K562 (cell line): ENCODE measurements around the gene LPAR5. TPM values are rescaled to one million over a fixed set of nuclear protein-coding genes. Genes with fewer than 3 reads are reported as not detected.

Source experiments
- EGR1 ChIP-seq: fragments of 450-650 bp; conservative IDR thresholded peaks from 2 replicates; pipeline ENCODE4 v1.6.1; 2017; ENCODE audit warnings: mild to moderate bottlenecking
- ETV6 ChIP-seq, 3 experiments: fragments of 150-350 bp in 1 of 3; sonication (generic) in 1 of 3; formaldehyde crosslinking in 1 of 3; IDR thresholded peaks; 2 replicates each; pipeline versions ENCODE4 v1.6.1 to v1.8.0; 2014 to 2022; ENCODE audit warnings: borderline replicate concordance in 2 of 3, low read depth in 2 of 3, antibody characterized with exemption in 1 of 3, low read length in 1 of 3, mild to moderate bottlenecking in 1 of 3, missing genetic modification reagents in 1 of 3
- FOS ChIP-seq: IDR thresholded peaks from 3 replicates; pipeline ENCODE4 v1.6.1; 2011; ENCODE audit not compliant: insufficient read length; ENCODE audit errors: extremely low read depth
- GABPA ChIP-seq: fragments of 200-800 bp; sonication (Bioruptor generic); conservative IDR thresholded peaks from 2 replicates; pipeline ENCODE4 v1.6.1; 2016; ENCODE audit warnings: low read depth, missing genetic modification characterization, missing compliant biosample characterization
- HOMEZ ChIP-seq: fragments of 250-450 bp; sonication (Bioruptor Pico); IDR thresholded peaks from 2 replicates; pipeline ENCODE4 v1.4.0; 2020; ENCODE audit warnings: mild to moderate bottlenecking, moderate library complexity
- KDM4B ChIP-seq, 2 experiments: fragments of 450-650 bp in 1 of 2; sonication (generic) in 1 of 2; IDR thresholded peaks; 2 replicates each; pipeline ENCODE4 v1.6.1; 2016 to 2017; ENCODE audit warnings: borderline replicate concordance in 2 of 2, antibody characterized with exemption in 1 of 2, low read depth in 1 of 2, mild to moderate bottlenecking in 1 of 2
- MEF2D ChIP-seq: conservative IDR thresholded peaks from 2 replicates; pipeline ENCODE4 v1.6.1; 2016; ENCODE audit warnings: low read depth, missing genetic modification characterization, missing compliant biosample characterization
- VEZF1 ChIP-seq: fragments of 200-800 bp; sonication (Bioruptor generic); IDR thresholded peaks from 2 replicates; pipeline ENCODE4 v1.6.1; 2017; ENCODE audit warnings: missing genetic modification characterization, missing compliant biosample characterization
- ZFX ChIP-seq: sonication (generic); formaldehyde crosslinking; IDR thresholded peaks from 2 replicates; pipeline ENCODE4 v1.8.0; 2022; ENCODE audit warnings: mild to moderate bottlenecking, missing genetic modification reagents, moderate library complexity
- ZNF175 ChIP-seq: fragments of 200-800 bp; sonication (Bioruptor generic); IDR thresholded peaks from 2 replicates; pipeline ENCODE4 v1.6.1; 2016; ENCODE audit warnings: low read depth, mild to moderate bottlenecking, missing genetic modification characterization, missing compliant biosample characterization
- ZNF644 ChIP-seq: fragments of 200-800 bp; sonication (Bioruptor generic); IDR thresholded peaks from 2 replicates; pipeline ENCODE4 v1.6.1; 2016; ENCODE audit warnings: low read depth, missing genetic modification characterization, missing compliant biosample characterization
- ZZZ3 ChIP-seq: fragments of 450-650 bp; IDR thresholded peaks from 2 replicates; pipeline ENCODE4 v1.6.1; 2016; ENCODE audit warnings: antibody characterized with exemption, mild to moderate bottlenecking, moderate library complexity
- polyA plus RNA-seq, 8 experiments: library from polyadenylated mRNA; depleted of rRNA in 4 of 8; stranded (reverse) in 5 of 8; unstranded in 3 of 8; fragments of >200 nt; fragmentation: Nextera tagmentation in 2 of 8; fragmentation: Illumina TruSeq in 1 of 8; extraction: Ambion mirVana in 2 of 8; extraction: Trizol in 1 of 8; gene quantifications; 2 replicates each; pipeline versions ENCODE4 v1.2.1 to v1.2.3, GENCODE V29; 2011 to 2014; ENCODE audit warnings: inconsistent platforms in 1 of 8, missing spikeins in 1 of 8
- total RNA-seq, 7 experiments: library from RNA; depleted of rRNA in 6 of 7; stranded (reverse); fragments of >200 nt in 6 of 7; fragmentation: Illumina TruSeq in 2 of 7; extraction: Trizol in 2 of 7; gene quantifications; 2 replicates each; pipeline versions ENCODE4 v1.2.1 to v1.2.3, GENCODE V29; 2011 to 2021; ENCODE audit warnings: low replicate concordance in 1 of 7
- TF ChIP-seq, protein P1 (sequence below): fragments of 250-450 bp; sonication (Bioruptor Pico); IDR thresholded peaks from 2 replicates; pipeline ENCODE4 v1.4.0; 2020; ENCODE audit warnings: borderline replicate concordance
- TF ChIP-seq, protein P2 (sequence below), 2 experiments: fragments of 450-650 bp; IDR thresholded peaks; 2 replicates each; pipeline ENCODE4 v1.6.1; 2016
- TF ChIP-seq, protein P3 (sequence below): fragments of 250-450 bp; sonication (Bioruptor Pico); IDR thresholded peaks from 2 replicates; pipeline ENCODE4 v1.5.0; 2020; ENCODE audit warnings: mild to moderate bottlenecking, borderline replicate concordance

LPAR5 gene
- total and polyA plus RNA-seq, 9 of the 15 experiments (the other 6 are each of a cell fraction or from before 2014, with no cell fraction given) = 1.3 to 11.7 (median 3.6) TPM

GRCh38 chr12:6635856-6636531 is at the start of gene LPAR5 (continued):
- TF ChIP-seq, protein P1, sequence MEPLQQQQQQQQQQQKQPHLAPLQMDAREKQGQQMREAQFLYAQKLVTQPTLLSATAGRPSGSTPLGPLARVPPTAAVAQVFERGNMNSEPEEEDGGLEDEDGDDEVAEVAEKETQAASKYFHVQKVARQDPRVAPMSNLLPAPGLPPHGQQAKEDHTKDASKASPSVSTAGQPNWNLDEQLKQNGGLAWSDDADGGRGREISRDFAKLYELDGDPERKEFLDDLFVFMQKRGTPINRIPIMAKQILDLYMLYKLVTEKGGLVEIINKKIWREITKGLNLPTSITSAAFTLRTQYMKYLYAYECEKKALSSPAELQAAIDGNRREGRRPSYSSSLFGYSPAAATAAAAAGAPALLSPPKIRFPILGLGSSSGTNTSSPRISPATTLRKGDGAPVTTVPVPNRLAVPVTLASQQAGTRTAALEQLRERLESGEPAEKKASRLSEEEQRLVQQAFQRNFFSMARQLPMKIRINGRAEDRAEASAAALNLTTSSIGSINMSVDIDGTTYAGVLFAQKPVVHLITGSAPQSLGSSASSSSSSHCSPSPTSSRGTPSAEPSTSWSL = no peak
- TF ChIP-seq ZNF175 (CRISPR knock-in tag) (peak; percentile 23; the same call in 1 of the 2 replicates), ZNF644 (tag) (no peak), VEZF1 (CRISPR knock-in tag) (peak; percentile 56; the same call in 1 of the 2 replicates), ZFX (CRISPR knock-in tag) (peak; percentile 55), GABPA (tag) (0 out of 2 replicates have a peak, but pooled peaks have one; percentile 6), MEF2D (tag) (no peak), FOS (no peak), ETV6 (IDR thresholded peaks at IDR 0.05; ENCODE audit: borderline replicate concordance in 1 of 2, low read depth in 2 of 2, low read length in 1 of 2) (no peak), ETV6 (CRISPR knock-in tag; IDR thresholded peaks at IDR 0.05; ENCODE audit: borderline replicate concordance) (no peak), KDM4B (IDR thresholded peaks at IDR 0.05; ENCODE audit: borderline replicate concordance in 2 of 2, low read depth in 1 of 2) (no peak), ZZZ3 (no peak), HOMEZ (CRISPR knock-in tag) (no peak), EGR1 (no peak)
- TF ChIP-seq, protein P2, sequence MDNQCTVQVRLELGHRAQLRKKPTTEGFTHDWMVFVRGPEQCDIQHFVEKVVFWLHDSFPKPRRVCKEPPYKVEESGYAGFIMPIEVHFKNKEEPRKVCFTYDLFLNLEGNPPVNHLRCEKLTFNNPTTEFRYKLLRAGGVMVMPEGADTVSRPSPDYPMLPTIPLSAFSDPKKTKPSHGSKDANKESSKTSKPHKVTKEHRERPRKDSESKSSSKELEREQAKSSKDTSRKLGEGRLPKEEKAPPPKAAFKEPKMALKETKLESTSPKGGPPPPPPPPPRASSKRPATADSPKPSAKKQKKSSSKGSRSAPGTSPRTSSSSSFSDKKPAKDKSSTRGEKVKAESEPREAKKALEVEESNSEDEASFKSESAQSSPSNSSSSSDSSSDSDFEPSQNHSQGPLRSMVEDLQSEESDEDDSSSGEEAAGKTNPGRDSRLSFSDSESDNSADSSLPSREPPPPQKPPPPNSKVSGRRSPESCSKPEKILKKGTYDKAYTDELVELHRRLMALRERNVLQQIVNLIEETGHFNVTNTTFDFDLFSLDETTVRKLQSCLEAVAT (IDR thresholded peaks at IDR 0.05) = peak in 1 of 2 experiments; percentile 87; a peak in 2 of 4 replicates
- TF ChIP-seq, protein P3, sequence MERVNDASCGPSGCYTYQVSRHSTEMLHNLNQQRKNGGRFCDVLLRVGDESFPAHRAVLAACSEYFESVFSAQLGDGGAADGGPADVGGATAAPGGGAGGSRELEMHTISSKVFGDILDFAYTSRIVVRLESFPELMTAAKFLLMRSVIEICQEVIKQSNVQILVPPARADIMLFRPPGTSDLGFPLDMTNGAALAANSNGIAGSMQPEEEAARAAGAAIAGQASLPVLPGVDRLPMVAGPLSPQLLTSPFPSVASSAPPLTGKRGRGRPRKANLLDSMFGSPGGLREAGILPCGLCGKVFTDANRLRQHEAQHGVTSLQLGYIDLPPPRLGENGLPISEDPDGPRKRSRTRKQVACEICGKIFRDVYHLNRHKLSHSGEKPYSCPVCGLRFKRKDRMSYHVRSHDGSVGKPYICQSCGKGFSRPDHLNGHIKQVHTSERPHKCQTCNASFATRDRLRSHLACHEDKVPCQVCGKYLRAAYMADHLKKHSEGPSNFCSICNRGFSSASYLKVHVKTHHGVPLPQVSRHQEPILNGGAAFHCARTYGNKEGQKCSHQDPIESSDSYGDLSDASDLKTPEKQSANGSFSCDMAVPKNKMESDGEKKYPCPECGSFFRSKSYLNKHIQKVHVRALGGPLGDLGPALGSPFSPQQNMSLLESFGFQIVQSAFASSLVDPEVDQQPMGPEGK (CRISPR knock-in tag) = no peak
